ENCODE measurements around the gene RNU1-2.
"Not testable (repeated sequence)": the region's sequence is repeated elsewhere in the genome, so short reads cannot be mapped to it uniquely, and the experiment has no call there.

RNU1-2 gene

GRCh38 chr1:16911851-16912721 is 16.3 kb downstream of the RNU1-2 start:
- peak; percentile 14 for DNase-seq

GRCh38 chr1:16912742-16913141 is 17.0 kb downstream of the RNU1-2 start:
- peak; percentile 30 for DNase-seq

- no peak for DNase-seq
Observed at GRCh38 chr1:16913181-16913832, 17.5 kb downstream of the RNU1-2 start.

- peak; percentile 76 for DNase-seq
Observed at GRCh38 chr1:16913833-16914662, 18.3 kb downstream of the RNU1-2 start.

- DNase-seq: not testable (repeated sequence)
Observed at GRCh38 chr1:16914928-16915626, 19.3 kb downstream of the RNU1-2 start.

GRCh38 chr1:16915627-16915973 is 19.8 kb downstream of the RNU1-2 start:
- DNase-seq: peak; percentile 70

- DNase-seq: not testable (repeated sequence)
Observed at GRCh38 chr1:16916036-16916880, 20.5 kb downstream of the RNU1-2 start.

- DNase-seq: no peak
Observed at GRCh38 chr1:16918371-16918770, 22.6 kb downstream of the RNU1-2 start.

GRCh38 chr1:16918936-16919665 is 23.3 kb downstream of the RNU1-2 start:
- not testable (repeated sequence) for DNase-seq

GRCh38 chr1:16920951-16921350 is 25.2 kb downstream of the RNU1-2 start:
- DNase-seq: no peak

- DNase-seq: no peak
Observed at GRCh38 chr1:16921391-16922185, 25.8 kb downstream of the RNU1-2 start, which contains the start of gene CROCC. TSS of gene CROCC (plus strand) at chr1:16921931. CDS start at chr1:16922019, 88 bp downstream.

- DNase-seq: no peak
Observed at GRCh38 chr1:16922466-16922865, 26.7 kb downstream of the RNU1-2 start.

- peak; percentile 32 for DNase-seq
Observed at GRCh38 chr1:16922885-16923431, 27.2 kb downstream of the RNU1-2 start.

- no peak for DNase-seq
Observed at GRCh38 chr1:16924216-16924918, 28.6 kb downstream of the RNU1-2 start.

- DNase-seq: no peak
Observed at GRCh38 chr1:16924919-16925477, 29.2 kb downstream of the RNU1-2 start.

- DNase-seq: no peak
Observed at GRCh38 chr1:16925635-16926490, 30.1 kb downstream of the RNU1-2 start.

GRCh38 chr1:16926491-16927073 is 30.8 kb downstream of the RNU1-2 start:
- DNase-seq: no peak

Data from MV-4-11 (cell line).